ENCODE data around the gene IL17B.
A peak's percentile ranks its signal among the peaks of the same experiment; 100 is the strongest.

The IL17B gene

GRCh38 chr5:149375434-149375833 lies 3.7 kb downstream of the IL17B start:
- no peak for DNase-seq

DNA sequence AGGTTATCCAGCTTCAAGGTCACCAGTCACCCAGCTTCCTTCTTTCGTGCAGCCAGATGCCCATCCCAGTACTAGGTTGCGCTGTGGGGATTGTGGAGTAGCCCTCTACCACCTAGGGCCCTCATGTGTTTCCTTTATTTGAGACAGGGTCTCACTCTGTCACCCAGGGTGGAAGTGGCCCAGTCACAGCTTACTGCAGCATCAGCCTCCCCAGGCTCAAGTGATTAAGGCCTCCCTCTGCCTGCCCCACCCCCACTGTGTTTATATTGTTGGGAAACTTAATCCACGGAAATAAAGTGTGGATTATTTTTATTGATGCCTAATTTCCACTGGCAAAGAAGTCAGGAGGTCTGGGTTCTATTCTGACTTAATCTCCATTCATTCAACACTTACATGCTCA lies 4.3 kb downstream of the IL17B start:
- DNase-seq, result no peak

- DNase-seq, result no peak
Observed at GRCh38 chr5:149374303-149374702, 4.8 kb downstream of the IL17B start.

GRCh38 chr5:149372932-149373331 lies 6.2 kb downstream of the IL17B start:
- no peak for DNase-seq

DNA sequence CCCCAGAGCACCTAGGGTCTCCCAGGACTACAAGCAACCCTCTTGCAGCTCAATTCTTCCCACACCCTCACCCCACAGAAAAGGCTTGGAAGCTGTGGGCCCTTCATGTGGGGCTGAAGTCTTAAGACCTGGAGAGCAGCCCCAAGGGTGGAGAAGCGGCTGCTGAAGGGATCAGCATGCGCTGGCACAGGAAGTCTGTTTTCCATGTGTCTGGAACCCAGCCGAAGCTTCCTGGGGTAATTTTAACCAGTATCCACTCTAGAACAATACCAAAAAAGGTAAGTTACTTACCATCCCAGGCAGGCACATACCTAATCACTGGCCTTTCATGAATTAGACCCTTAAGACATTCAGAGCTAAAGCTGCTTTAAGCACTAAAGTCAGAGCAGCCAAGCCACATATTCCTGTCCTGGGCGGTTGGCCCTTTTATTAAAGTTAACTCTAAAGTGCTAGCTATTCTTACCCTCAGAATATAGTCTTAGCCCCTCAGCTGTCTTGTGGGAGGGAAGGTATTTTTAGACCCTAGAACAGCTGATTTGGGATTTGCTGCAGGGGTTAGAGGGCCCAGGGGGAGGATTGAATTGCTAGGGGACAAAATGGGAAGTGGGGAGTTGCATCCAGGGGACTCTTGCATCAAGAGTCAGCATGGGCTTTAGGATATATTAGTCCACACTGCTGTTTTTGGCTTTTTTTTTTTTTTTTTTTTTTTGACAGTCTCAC lies 6.9 kb downstream of the IL17B start:
- no peak for DNase-seq

- DNase-seq, result peak; percentile 28
Observed at GRCh38 chr5:149371296-149371962, 7.7 kb downstream of the IL17B start.

DNA sequence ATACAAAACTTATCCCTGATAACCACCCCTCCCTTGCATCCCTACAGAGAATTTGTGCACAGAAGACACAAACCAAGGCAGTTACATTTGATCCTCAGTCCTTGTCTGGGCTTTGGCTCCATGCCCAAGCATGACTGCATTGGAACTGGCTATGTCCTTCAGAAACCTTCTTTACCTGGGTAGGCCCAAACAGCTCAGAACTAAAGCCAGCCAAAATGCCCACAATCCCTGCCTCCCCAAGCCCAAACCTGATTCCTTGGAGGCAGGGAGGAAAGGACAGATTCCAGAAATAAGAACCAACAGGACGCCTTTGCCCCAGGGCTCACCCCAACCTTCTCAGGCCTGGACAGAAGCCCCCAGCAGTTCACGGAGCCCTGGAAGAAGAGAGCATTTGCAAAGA lies 8.2 kb downstream of the IL17B start:
- DNase-seq, result no peak

DNA sequence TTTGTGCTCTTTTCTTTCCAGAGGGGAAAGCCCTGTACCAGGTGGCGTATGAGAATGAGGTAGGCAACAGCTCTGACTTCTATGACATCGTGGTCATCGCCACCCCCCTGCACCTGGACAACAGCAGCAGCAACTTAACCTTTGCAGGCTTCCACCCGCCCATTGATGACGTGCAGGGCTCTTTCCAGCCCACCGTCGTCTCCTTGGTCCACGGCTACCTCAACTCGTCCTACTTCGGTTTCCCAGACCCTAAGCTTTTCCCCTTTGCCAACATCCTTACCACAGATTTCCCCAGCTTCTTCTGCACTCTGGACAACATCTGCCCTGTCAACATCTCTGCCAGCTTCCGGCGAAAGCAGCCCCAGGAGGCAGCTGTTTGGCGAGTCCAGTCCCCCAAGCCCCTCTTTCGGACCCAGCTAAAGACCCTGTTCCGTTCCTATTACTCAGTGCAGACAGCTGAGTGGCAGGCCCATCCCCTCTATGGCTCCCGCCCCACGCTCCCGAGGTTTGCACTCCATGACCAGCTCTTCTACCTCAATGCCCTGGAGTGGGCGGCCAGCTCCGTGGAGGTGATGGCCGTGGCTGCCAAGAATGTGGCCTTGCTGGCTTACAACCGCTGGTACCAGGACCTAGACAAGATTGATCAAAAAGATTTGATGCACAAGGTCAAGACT lies 11.0 kb downstream of the IL17B start:
- DNase-seq, result no peak

DNA sequence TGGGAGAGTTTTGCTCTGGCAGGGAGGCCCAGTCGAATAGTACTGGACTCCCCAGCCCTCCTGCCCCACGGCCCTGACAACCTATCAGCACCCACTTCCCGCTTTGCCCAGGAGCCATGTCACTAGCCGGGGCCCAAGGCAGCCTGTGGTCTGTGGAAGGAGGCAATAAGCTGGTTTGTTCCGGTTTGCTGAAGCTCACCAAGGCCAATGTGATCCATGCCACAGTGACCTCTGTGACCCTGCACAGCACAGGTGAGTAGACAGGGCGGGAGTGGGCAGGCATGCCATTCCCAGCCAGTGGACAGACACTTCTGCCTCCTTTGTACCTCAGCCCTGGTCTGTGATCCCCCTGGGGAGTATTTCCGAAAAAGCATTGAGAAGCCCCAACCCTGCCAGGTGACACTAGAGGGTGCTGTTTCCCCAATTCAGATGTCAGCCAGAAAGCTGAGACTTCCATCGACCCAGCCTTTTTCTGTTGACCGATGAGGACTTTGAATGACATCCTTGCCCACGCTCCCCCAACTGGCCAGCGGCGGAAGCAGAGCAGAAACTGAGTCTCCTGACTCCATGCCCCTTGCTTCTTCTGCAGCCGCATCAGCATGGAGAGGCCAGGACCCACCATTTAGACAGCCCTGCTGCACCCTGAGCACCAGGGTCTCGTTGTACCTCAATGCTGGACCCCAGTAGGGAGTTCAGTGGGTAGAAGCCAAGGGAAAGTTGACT lies 11.7 kb downstream of the IL17B start:
- peak; percentile 21 for DNase-seq

GRCh38 chr5:149366169-149366729 lies 12.8 kb downstream of the IL17B start:
- no peak for DNase-seq

GRCh38 chr5:149365418-149365817 lies 13.7 kb downstream of the IL17B start:
- no peak for DNase-seq

DNA sequence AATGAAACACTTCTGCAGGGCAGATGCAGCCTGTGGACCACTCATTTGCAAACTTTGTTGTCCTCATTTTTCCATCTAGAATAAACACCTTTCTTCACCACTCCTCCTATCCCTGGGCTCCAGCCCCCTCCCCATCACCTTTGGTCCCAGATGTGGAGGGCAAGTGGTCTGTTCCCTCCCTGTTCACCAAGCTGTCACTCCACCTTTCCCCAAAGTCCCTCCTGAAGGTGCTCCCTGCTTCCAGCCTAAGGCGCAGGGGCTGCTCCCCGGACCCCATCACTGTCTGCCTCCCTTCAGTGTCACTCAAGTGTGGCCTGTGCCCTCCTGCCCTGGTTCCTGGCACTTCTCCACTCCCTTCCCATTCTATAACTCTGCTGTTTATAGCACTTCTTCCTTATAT lies 14.4 kb downstream of the IL17B start:
- DNase-seq, result no peak

GRCh38 chr5:149363936-149364335 lies 15.2 kb downstream of the IL17B start:
- DNase-seq, result no peak

- DNase-seq, result no peak
Observed at GRCh38 chr5:149363358-149363757, 15.7 kb downstream of the IL17B start.

DNA sequence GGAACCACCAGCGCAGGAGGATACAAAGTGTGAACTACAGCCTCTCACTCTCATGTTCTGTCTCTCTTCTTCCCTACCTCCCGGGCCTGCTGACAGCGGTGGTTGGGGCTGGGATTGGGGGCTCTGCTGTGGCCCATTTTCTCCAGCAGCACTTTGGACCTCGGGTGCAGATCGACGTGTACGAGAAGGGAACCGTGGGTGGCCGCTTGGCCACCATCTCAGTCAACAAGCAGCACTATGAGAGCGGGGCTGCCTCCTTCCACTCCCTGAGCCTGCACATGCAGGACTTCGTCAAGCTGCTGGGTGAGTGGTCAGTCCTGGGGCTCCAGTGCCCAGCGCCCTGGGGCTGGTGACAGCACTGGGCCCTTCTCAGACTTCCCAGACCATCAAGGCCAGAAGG lies 16.6 kb downstream of the IL17B start:
- no peak for DNase-seq

GRCh38 chr5:149360272-149360671 lies 18.8 kb downstream of the IL17B start:
- DNase-seq, result no peak

- no peak for DNase-seq
Observed at GRCh38 chr5:149358868-149359495, 20.1 kb downstream of the IL17B start.

GRCh38 chr5:149358294-149358651 lies 20.8 kb downstream of the IL17B start:
- DNase-seq, result no peak

DNA sequence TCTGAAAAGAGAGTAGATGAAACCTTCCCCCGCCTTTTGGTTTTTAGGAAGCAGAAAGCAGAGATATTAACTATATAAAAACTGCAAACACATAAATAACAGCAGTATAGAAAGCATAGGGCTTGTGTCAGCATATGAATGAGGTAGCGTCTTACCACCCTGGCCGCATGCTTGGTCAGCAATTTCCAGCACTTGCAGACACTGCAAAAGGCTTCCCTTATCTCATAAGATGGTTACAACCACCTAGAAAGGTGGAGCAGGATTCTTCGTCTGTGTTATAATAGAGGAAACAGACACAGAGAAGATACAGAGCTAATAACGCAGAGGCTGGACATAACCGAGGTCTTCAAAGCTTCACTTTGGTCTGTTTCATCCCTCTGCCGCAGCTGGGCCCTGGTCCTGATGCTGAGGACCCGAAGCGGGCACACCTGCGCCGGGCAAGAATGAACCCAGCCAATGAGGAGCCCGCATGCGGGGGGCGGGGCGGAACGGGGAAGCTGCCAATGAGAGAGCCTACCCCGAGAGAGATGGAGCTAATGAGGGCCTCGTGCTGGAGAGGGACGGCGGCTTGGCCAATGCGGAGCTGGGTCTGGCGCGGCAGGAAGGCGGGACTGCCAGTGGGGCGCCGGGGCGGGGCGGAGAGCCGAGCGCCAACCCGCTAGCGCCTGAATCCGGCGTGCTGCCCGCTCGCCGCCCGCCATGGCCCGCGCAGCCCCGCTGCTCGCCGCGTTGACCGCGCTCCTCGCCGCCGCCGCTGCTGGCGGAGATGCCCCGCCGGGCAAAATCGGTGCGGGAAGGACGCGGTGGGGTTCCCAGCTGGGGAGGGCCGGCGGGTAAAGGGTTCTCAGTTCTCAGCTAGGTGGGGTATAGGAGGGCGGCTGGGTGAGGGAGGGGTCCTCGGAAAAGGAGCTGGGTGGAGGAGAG lies 21.5 kb downstream of the IL17B start, which contains the start of gene PCYOX1L:
Gene PCYOX1L (plus strand): TSS at position 677 of the 924 bp plus-strand sequence. CDS start 23 bp downstream, at position 700.
- peak; percentile 95 for DNase-seq

DNA sequence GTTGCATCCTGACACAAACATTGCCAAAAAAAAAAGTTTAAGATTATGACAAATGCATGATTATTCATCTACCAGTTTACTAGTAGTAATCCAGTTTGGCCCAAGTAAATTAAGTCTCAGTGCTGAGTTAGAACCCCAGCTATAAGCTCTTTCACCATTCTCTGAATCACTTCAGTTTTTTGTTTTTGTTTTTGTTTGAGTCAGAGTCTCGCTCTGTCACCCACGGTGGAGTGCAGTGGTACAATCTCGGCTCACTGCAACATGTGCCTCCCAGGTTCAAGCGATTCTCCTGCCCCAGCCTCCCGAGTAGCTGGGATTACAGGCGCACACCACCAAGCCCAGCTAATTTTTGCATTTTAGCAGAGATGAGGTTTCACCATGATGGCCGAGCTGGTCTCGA lies 22.7 kb downstream of the IL17B start:
- no peak for DNase-seq

DNA sequence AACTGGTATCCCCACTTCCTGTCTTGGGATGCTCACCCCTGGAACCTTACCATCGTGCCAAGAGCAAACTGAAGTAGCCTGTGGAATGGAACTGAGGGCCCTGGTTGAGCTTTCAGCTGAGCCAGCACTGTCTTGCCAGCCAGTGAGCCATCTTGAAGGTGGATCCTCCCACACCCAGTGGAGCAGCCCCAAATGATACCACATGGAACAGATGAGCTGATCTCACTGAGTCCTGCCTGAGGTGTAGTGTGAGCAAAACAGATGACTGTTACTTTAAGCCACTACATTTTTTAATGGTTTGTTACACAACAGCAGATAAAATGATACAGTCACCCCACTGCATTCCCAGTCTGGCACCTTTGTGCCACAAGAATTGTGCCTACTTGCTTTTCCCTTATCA lies 23.4 kb downstream of the IL17B start:
- DNase-seq, result no peak
